Common myeloid progenitor, CD34-positive (primary cell): Measurements from ENCODE around the gene VPS13D.

ENCODE experiments used
- CTCF ChIA-PET: fragments of 350-600 bp; sonication (Branson Sonifier 250); formaldehyde crosslinking; loops from one replicate; lab custom pipeline; 2021; ENCODE audit warnings: antibody characterized with exemption; lab: Charles Lee
- POLR2A ChIA-PET: fragments of 350-600 bp; sonication (Branson Sonifier 250); formaldehyde crosslinking; loops from one replicate; lab custom pipeline; 2021; ENCODE audit warnings: antibody characterized with exemption; lab: Charles Lee
- DNase-seq, 3 donors: peaks; one replicate each; pipeline versions ENCODE4 v3.0.0 to v3.0.0-alpha.2; 2013
- H3K27ac ChIP-seq, 2 experiments: 1 replicate in 1 of 2; 2 replicates in 1 of 2; pipeline ENCODE4 v1.7.0; 2013; ENCODE audit warnings: inconsistent platforms in 2 of 2, low read length in 2 of 2, mild to moderate bottlenecking in 2 of 2, low read depth in 1 of 2, moderate library complexity in 1 of 2; ENCODE audit not compliant: severe bottlenecking in 2 of 2, insufficient read depth in 1 of 2, poor library complexity in 1 of 2
- H3K27me3 ChIP-seq, 5 experiments: replicated peaks in 2 of 5; 1 replicate in 3 of 5; 2 replicates in 2 of 5; pipeline versions ENCODE4 v1.6.1 to v1.7.0; 2013; ENCODE audit warnings: low read length in 4 of 5, mild to moderate bottlenecking in 2 of 5, moderate library complexity in 2 of 5, inconsistent platforms in 1 of 5; ENCODE audit not compliant: insufficient read depth in 5 of 5, control insufficient read depth in 4 of 5
- H3K36me3 ChIP-seq, 4 experiments: 1 replicate in 2 of 4; 2 replicates in 2 of 4; pipeline versions ENCODE4 v1.6.1 to v1.7.0; 2013; ENCODE audit warnings: low read length in 3 of 4, control low read depth in 1 of 4, mild to moderate bottlenecking in 1 of 4; ENCODE audit not compliant: control insufficient read depth in 4 of 4, insufficient read depth in 4 of 4
- H3K4me1 ChIP-seq, 4 experiments: 1 replicate in 3 of 4; 2 replicates in 1 of 4; pipeline versions ENCODE4 v1.6.1 to v1.7.1; 2013; ENCODE audit warnings: low read length in 3 of 4, mild to moderate bottlenecking in 3 of 4, control low read depth in 1 of 4, inconsistent platforms in 1 of 4, moderate library complexity in 1 of 4; ENCODE audit not compliant: control insufficient read depth in 4 of 4, insufficient read depth in 4 of 4; ENCODE audit errors: control extremely low read depth in 1 of 4
- H3K4me3 ChIP-seq, 7 experiments: 1 replicate in 4 of 7; 2 replicates in 3 of 7; pipeline versions ENCODE4 v1.5.1 to v1.7.0; 2013; ENCODE audit warnings: mild to moderate bottlenecking in 7 of 7, low read length in 6 of 7, moderate library complexity in 6 of 7, inconsistent platforms in 2 of 7, low read depth in 2 of 7, control low read depth in 1 of 7; ENCODE audit not compliant: insufficient read depth in 4 of 7, control insufficient read depth in 1 of 7; ENCODE audit errors: extremely low read depth in 1 of 7
- H3K9me3 ChIP-seq, 5 experiments: 1 replicate in 4 of 5; 2 replicates in 1 of 5; pipeline versions ENCODE4 v1.6.1 to v1.7.1; 2013; ENCODE audit warnings: low read length in 4 of 5, mild to moderate bottlenecking in 2 of 5, inconsistent platforms in 1 of 5, low read depth in 1 of 5, moderate library complexity in 1 of 5; ENCODE audit not compliant: control insufficient read depth in 4 of 5, insufficient read depth in 2 of 5; ENCODE audit errors: control extremely low read depth in 1 of 5
- WGBS: methylation state at CpG from one replicate; pipeline ENCODE4 v1.1.5; 2013; ENCODE audit not compliant: insufficient coverage; 5-methylcytosine and 5-hydroxymethylcytosine counted together

VPS13D gene

DNA sequence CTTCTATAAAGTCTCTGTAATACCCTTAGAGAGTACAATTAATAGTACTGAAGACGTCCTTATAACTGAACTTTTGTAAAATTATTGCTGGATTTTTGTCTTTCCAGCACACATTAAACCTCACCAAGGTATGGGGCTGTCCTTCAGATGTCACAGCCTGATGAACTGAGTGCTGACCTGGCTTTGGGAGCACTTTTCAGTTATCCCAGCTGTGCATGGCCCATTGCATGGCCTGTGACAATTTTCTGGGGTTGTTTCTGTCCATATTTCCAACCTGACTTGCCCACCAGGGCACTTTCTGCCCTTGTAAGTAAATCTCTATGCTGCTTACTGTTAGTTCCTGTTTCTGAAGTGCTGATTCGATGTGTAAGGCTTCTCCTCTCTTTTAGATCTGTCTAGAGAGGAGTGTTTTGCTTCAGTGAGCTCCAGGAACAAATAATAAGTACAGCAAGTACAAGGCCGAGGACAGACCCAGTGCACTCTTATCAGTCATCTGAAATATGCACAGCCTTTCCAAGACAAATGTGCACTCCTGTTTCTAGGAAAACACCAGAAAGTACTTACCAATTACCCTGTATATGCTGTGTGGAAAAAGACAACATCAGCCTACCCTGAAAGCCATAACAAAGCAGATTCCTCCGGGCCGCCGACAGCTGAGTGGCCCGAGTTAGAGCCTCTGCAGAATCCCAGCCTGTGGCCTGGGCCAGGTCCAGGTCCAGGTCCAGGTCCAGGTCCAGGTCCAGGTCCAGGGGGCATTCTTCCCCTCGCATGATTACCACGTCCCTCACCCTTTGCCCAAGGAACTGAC lies 266.5 kb downstream of the VPS13D start:
- H3K4me1 ChIP-seq = no peaks in the 10 kb centered on the region
- CTCF ChIA-PET = interaction anchor here (1.0 kb wide), 1 partner anchor 18 kb away, joined by 3 read pairs; no protein-coding TSS in a partner anchor
- H3K9me3 ChIP-seq = peaks cover 0 to 1% (median 0%) of the 10 kb centered on the region in 5 experiments
- no peak overlapping the region for H3K4me3 ChIP-seq
- DNase-seq = peak in 2 of 3 donors; percentile 43 to 45
- H3K27me3 ChIP-seq = no peaks in the 10 kb centered on the region
- POLR2A ChIA-PET = no interaction called here
- peak overlapping the region in 1 of 2 experiments; percentile 69 for H3K27ac ChIP-seq
- peaks cover 11 to 19% (median 14%) of the 10 kb centered on the region in 4 experiments for H3K36me3 ChIP-seq
- WGBS = 83% methylated on average over 9 of the region's 9 CpGs

DNA sequence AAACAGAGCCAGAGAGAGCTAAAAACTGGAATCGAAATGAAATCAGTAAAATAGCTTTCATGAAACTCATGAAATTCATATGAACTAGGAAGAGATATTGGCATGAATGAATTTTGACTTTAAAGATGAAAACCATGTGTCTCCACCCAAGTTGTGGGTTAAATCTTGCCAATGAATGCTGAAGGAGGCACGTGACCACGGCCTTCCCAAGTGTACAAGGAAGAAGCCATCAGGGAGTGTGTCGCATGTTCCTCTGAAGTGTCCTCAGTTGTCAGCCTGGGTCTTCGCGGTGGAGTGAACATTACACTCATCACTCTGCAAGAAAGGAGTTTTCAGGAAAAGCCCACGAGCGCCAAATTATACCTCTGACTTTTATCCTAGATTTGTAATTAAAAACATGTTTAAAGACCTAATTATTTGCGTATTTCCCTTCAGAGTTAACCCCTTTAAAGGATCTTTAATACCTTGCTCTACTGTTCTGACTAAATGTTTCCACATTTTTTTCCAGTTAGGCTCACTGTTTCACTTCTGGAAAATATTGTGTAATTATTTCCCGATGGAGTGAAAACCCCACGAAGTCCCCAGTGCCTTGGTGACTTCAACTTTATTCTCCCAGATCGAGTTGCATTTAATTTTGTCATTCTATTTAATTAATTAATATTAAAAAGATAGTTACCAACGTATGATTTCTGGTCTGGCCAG lies 269.9 kb downstream of the VPS13D start:
- CTCF ChIA-PET = no interaction called here
- H3K9me3 ChIP-seq = peaks cover 0 to 1% (median 0%) of the 10 kb centered on the region in 5 experiments
- no peak overlapping the region for H3K27ac ChIP-seq
- H3K4me1 ChIP-seq = no peaks in the 10 kb centered on the region
- H3K36me3 ChIP-seq = peaks cover 9 to 23% (median 14%) of the 10 kb centered on the region in 4 experiments
- POLR2A ChIA-PET = no interaction called here
- no peak for DNase-seq
- H3K4me3 ChIP-seq = no peak overlapping the region
- H3K27me3 ChIP-seq = no peaks in the 10 kb centered on the region
- WGBS = 93% methylated on average over 8 of the region's 13 CpGs

DNA sequence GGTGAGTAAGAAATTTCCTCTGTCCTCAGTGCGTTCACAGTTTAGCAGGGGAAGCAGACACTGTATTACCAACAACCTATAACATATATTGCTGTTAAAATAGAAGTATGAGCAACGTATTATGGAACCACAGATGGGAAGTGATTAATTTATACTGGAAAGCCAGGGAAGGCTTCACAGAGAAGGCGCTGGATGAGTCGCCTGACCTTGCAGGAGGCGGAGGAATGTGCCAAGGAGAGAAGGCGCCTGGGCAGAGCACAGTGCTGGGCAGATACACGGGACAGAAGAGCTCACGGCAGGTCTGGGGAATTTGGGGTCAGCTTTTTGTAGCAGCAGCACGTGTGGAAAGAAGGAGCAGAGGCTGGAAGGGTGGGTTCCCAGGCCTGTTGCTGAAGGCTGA lies 271.8 kb downstream of the VPS13D start:
- POLR2A ChIA-PET = no interaction called here

DNA sequence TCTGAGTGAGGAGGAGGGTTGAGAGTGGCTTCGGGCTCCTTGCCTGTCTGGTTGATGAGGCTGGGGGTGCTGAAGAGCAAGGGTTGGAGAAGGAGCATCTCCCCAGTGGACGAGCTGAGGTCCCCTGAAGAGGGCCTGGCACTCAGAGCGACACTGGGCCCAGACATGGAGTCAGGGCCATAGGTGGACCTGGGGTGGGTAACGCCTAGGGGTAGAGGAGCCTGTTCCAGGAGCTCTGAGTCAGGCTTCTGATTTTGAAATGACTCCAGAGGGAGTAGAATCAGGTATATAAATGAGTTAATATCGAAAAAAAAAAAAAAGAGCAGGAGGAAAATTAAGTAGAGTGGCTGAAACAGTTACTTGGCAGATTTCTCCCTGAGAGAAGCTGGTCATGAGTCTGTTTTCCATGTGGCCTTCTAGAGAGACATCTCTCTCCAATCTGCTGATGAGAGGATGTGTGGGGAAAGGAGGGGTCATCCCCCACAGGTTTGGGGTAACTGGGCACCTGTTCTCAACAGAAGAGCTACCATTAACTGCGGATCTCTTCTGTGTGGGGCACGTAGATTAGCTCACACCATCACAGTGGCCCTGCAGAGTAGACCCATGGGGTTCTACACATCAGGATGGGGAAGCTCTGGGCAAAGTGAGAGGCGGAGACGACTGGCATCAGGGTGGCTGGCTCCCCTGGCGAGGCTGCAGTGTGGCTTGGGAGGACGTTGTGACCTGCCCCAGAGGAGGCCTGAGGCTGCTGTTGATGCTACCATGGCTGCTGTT lies 272.7 kb downstream of the VPS13D start:
- CTCF ChIA-PET = interaction anchor here (0.9 kb wide), 1 partner anchor 11 kb away, joined by 3 read pairs; no protein-coding TSS in a partner anchor

More for the DNA sequence above, 271.8 kb downstream of the VPS13D start:
- no peak for DNase-seq
- WGBS = 98% methylated on average over 7 of the region's 9 CpGs
- no peaks in the 10 kb centered on the region for H3K27me3 ChIP-seq
- CTCF ChIA-PET = no interaction called here
- no peak overlapping the region for H3K4me3 ChIP-seq
- H3K4me1 ChIP-seq = no peaks in the 10 kb centered on the region
- H3K9me3 ChIP-seq = peaks cover 0 to 1% (median 0%) of the 10 kb centered on the region in 5 experiments
- peaks cover 14 to 25% (median 16%) of the 10 kb centered on the region in 4 experiments for H3K36me3 ChIP-seq
- no peak overlapping the region for H3K27ac ChIP-seq

DNA sequence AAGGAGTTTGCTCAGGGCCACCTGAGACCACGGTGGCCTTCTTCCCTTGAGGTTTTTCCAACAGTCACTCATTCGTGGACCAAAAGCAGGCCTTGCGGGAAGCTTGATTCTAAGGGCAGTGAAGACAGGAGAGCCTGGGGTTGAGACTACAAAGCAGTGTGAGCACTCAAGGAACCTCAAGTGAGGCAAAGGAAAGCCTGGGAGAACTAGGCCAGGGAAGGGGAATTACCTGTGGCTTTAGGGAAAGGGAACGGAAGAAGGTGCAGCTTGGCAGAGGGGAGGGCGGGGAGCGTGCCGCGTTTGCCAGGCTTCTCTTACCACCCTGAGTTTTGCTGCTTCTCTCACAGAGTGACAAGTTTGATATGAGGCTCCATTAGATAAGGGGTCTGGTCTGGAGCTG lies 273.9 kb downstream of the VPS13D start:
- WGBS = 88% methylated on average over 7 of the region's 8 CpGs
- Histone ChIP-seq H3K4me1 (no peaks in the 10 kb centered on the region), H3K9me3 (no peaks in the 10 kb centered on the region), H3K27me3 (no peaks in the 10 kb centered on the region), H3K27ac (no peak overlapping the region), H3K4me3 (no peak overlapping the region), H3K36me3 (peaks cover 2 to 30% (median 17%) of the 10 kb centered on the region in 4 experiments)
- POLR2A ChIA-PET = no interaction called here
- CTCF ChIA-PET = interaction anchor here (0.8 to 1.6 kb wide), 3 partner anchors 10 to 140 kb away, joined by 3 read pairs; partner anchors contain the start of gene AADACL4
- no peak for DNase-seq

More for the DNA sequence above, 272.7 kb downstream of the VPS13D start:
- peaks cover 11 to 26% (median 16%) of the 10 kb centered on the region in 4 experiments for H3K36me3 ChIP-seq
- WGBS = 97% methylated on average over 10 of the region's 11 CpGs
- H3K27me3 ChIP-seq = no peaks in the 10 kb centered on the region
- DNase-seq = no peak
- POLR2A ChIA-PET = interaction anchor here (0.6 kb wide), 1 partner anchor 67 kb away, joined by 5 read pairs; no protein-coding TSS in a partner anchor
- H3K4me3 ChIP-seq = no peak overlapping the region
- H3K9me3 ChIP-seq = peaks cover 0 to 1% (median 0%) of the 10 kb centered on the region in 5 experiments
- no peak overlapping the region for H3K27ac ChIP-seq
- H3K4me1 ChIP-seq = no peaks in the 10 kb centered on the region

DNA sequence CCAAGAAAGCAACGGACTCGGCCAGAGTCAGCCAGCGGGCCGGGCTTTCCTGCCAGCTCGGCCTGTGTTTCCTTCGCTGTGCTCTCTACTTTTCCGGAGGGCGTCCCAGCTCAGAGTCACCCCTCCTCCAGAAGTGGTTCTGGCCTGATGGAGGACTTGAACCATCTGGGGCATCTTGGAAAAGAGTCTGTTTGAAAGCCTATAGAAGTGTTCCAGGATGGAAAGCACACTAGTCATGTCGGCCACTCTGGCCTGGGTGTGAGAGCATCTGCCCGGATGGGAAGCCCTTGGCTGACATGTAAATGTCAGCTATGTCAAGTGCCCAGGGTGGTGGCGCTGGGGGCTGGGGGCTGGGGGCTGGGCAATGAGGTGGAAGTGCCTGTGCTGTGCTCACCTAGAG lies 274.8 kb downstream of the VPS13D start:
- Histone ChIP-seq H3K27ac (no peak overlapping the region), H3K9me3 (no peaks in the 10 kb centered on the region), H3K27me3 (no peaks in the 10 kb centered on the region), H3K4me3 (no peak overlapping the region), H3K36me3 (peaks cover under 1 to 24% (median 16%) of the 10 kb centered on the region in 4 experiments), H3K4me1 (peaks cover 0 to under 1% (median 0%) of the 10 kb centered on the region in 4 experiments)
- 100% methylated on average over 10 of the region's 11 CpGs for WGBS
- no peak for DNase-seq
- ChIA-PET CTCF (interaction anchor here (1.6 kb wide), 1 partner anchor 18 kb away, joined by 3 read pairs; no protein-coding TSS in a partner anchor), POLR2A (no interaction called here)
